SK-N-SH treated with all-trans-retinoic acid at 6 μM for 48 hours (cell line): ENCODE measurements around the gene ITPR2.

Experiments
- BACH2 ChIP-seq: fragments of 250-450 bp; sonication (Bioruptor Pico); IDR thresholded peaks from 2 replicates; pipeline ENCODE4 v1.9.0; 2021; ENCODE audit warnings: mild to moderate bottlenecking, borderline replicate concordance
- CSDC2 ChIP-seq: fragments of 250-450 bp; sonication (Bioruptor Pico); IDR thresholded peaks from 2 replicates; pipeline ENCODE4 v1.5.0; 2020; ENCODE audit warnings: mild to moderate bottlenecking, moderate library complexity
- OSR1 ChIP-seq: fragments of 250-450 bp; sonication (Bioruptor Pico); IDR thresholded peaks from 2 replicates; pipeline ENCODE4 v1.8.0; 2022; ENCODE audit warnings: moderate library complexity, mild to moderate bottlenecking, inconsistent platforms
- PATZ1 ChIP-seq: fragments of 250-450 bp; sonication (Bioruptor Pico); IDR thresholded peaks from 2 replicates; pipeline ENCODE4 v1.8.0; 2020; ENCODE audit warnings: mild to moderate bottlenecking, moderate library complexity, borderline replicate concordance
- RARB ChIP-seq: fragments of 250-450 bp; sonication (Bioruptor Pico); IDR thresholded peaks from 2 replicates; pipeline ENCODE4 v1.8.0; 2021; ENCODE audit warnings: mild to moderate bottlenecking, moderate library complexity
- SNAI2 ChIP-seq: fragments of 250-450 bp; sonication (Bioruptor Pico); IDR thresholded peaks from 2 replicates; pipeline ENCODE4 v1.5.0; 2020; ENCODE audit warnings: mild to moderate bottlenecking, moderate library complexity
- TOX ChIP-seq: fragments of 250-450 bp; sonication (Bioruptor Pico); IDR thresholded peaks from 2 replicates; pipeline ENCODE4 v1.8.0; 2021; ENCODE audit warnings: mild to moderate bottlenecking, moderate library complexity, borderline replicate concordance
- TSHZ2 ChIP-seq: fragments of 250-450 bp; sonication (Bioruptor Pico); IDR thresholded peaks from 2 replicates; pipeline ENCODE4 v1.5.0; 2020; ENCODE audit warnings: mild to moderate bottlenecking, moderate library complexity
- ZC3H10 ChIP-seq: fragments of 250-450 bp; sonication (Bioruptor Pico); IDR thresholded peaks from 2 replicates; pipeline ENCODE4 v1.5.1; 2021; ENCODE audit warnings: mild to moderate bottlenecking, moderate library complexity
- ZFP3 ChIP-seq: fragments of 250-450 bp; sonication (Bioruptor Pico); IDR thresholded peaks from 2 replicates; pipeline ENCODE4 v1.5.0; 2020; ENCODE audit warnings: mild to moderate bottlenecking, moderate library complexity
- ZNF565 ChIP-seq: fragments of 450-650 bp; formaldehyde crosslinking; conservative IDR thresholded peaks from 2 replicates; pipeline ENCODE4 v1.5.0; 2020; ENCODE audit warnings: low read depth, mild to moderate bottlenecking, moderate library complexity
- ZNF70 ChIP-seq: fragments of 450-650 bp; formaldehyde crosslinking; IDR thresholded peaks from 2 replicates; pipeline ENCODE4 v1.5.0; 2020; ENCODE audit warnings: mild to moderate bottlenecking, moderate library complexity
- TF ChIP-seq, protein P1 (sequence below): fragments of 250-450 bp; sonication (Bioruptor Pico); IDR thresholded peaks from 2 replicates; pipeline ENCODE4 v1.5.1; 2021; ENCODE audit warnings: mild to moderate bottlenecking, moderate library complexity
- TF ChIP-seq, protein P2 (sequence below): fragments of 250-450 bp; sonication (Bioruptor Pico); IDR thresholded peaks from 2 replicates; pipeline ENCODE4 v1.5.1; 2020; ENCODE audit warnings: low read depth, mild to moderate bottlenecking, moderate library complexity

GRCh38 chr12:26510354-26510674, 322.7 kb downstream of the ITPR2 start:
- TF ChIP-seq ZC3H10 (CRISPR knock-in tag): no peak
- TF ChIP-seq ZNF565: no peak
- no peak for TF ChIP-seq RARB
- no peak for TF ChIP-seq PATZ1 (CRISPR knock-in tag)
- no peak for TF ChIP-seq ZNF70
- TF ChIP-seq BACH2 (CRISPR knock-in tag): no peak
- no peak for TF ChIP-seq TOX (CRISPR knock-in tag)
- no peak for TF ChIP-seq ZFP3
- TF ChIP-seq, protein P1, sequence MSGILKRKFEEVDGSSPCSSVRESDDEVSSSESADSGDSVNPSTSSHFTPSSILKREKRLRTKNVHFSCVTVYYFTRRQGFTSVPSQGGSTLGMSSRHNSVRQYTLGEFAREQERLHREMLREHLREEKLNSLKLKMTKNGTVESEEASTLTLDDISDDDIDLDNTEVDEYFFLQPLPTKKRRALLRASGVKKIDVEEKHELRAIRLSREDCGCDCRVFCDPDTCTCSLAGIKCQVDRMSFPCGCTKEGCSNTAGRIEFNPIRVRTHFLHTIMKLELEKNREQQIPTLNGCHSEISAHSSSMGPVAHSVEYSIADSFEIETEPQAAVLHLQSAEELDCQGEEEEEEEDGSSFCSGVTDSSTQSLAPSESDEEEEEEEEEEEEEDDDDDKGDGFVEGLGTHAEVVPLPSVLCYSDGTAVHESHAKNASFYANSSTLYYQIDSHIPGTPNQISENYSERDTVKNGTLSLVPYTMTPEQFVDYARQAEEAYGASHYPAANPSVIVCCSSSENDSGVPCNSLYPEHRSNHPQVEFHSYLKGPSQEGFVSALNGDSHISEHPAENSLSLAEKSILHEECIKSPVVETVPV (CRISPR knock-in tag): no peak
- TF ChIP-seq OSR1: no peak
- no peak for TF ChIP-seq SNAI2 (CRISPR knock-in tag)
- no peak for TF ChIP-seq TSHZ2 (CRISPR knock-in tag)
- no peak for TF ChIP-seq CSDC2 (CRISPR knock-in tag)
- TF ChIP-seq, protein P2, sequence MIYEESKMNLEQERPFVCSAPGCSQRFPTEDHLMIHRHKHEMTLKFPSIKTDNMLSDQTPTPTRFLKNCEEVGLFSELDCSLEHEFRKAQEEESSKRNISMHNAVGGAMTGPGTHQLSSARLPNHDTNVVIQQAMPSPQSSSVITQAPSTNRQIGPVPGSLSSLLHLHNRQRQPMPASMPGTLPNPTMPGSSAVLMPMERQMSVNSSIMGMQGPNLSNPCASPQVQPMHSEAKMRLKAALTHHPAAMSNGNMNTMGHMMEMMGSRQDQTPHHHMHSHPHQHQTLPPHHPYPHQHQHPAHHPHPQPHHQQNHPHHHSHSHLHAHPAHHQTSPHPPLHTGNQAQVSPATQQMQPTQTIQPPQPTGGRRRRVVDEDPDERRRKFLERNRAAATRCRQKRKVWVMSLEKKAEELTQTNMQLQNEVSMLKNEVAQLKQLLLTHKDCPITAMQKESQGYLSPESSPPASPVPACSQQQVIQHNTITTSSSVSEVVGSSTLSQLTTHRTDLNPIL (CRISPR knock-in tag): no peak
